IPS-20b (cell line): Measurements from ENCODE around the gene SMIM43.

ENCODE experiments used
- H3K27ac ChIP-seq: one replicate; pipeline ENCODE4 v1.5.1; 2013; ENCODE audit warnings: low read length
- H3K27me3 ChIP-seq: 2 replicates; pipeline ENCODE4 v1.6.1; 2013; ENCODE audit warnings: mild to moderate bottlenecking, low read length, inconsistent platforms; ENCODE audit not compliant: insufficient read depth
- H3K36me3 ChIP-seq: 2 replicates; pipeline ENCODE4 v1.6.1; 2013; ENCODE audit warnings: low read depth, mild to moderate bottlenecking, inconsistent platforms, low read length, moderate library complexity; ENCODE audit not compliant: insufficient read depth
- H3K4me1 ChIP-seq: 2 replicates; pipeline ENCODE4 v1.6.1; 2013; ENCODE audit warnings: mild to moderate bottlenecking, control low read depth, inconsistent platforms, low read length, moderate library complexity; ENCODE audit not compliant: insufficient read depth
- H3K4me3 ChIP-seq: 2 replicates; pipeline ENCODE4 v1.5.1; 2013; ENCODE audit warnings: mild to moderate bottlenecking, low read length, inconsistent platforms
- H3K9ac ChIP-seq: 2 replicates; pipeline ENCODE4 v1.6.1; 2013; ENCODE audit warnings: low read depth, mild to moderate bottlenecking, inconsistent platforms, low read length, moderate library complexity
- H3K9me3 ChIP-seq: 2 replicates; pipeline ENCODE4 v1.6.1; 2013; ENCODE audit warnings: mild to moderate bottlenecking, low read depth, low read length, inconsistent platforms; ENCODE audit not compliant: insufficient read depth

Gene SMIM43

GRCh38 chr4:121764702-121765367 is at the start of gene SMIM43:
Gene SMIM43, minus strand, starts transcription at chr4:121765164. Its CDS starts 59 bp downstream, at chr4:121765105.
- Histone ChIP-seq H3K4me1 (no peaks in the 10 kb centered on the region; the same call in 1 of the 2 replicates), H3K27me3 (peaks cover 92% of the 10 kb centered on the region), H3K9me3 (no peaks in the 10 kb centered on the region), H3K4me3 (peak within 1 kb of the TSS; percentile 66), H3K9ac (peak within 1 kb of the TSS; percentile 1; the same call in 1 of the 2 replicates), H3K27ac (no peak within 1 kb of the TSS), H3K36me3 (no peaks in the 10 kb centered on the region)

GRCh38 chr4:121814756-121815155 is 49.8 kb upstream of the SMIM43 start:
- H3K4me3 ChIP-seq, result no peak overlapping the region
- no peaks in the 10 kb centered on the region for H3K27me3 ChIP-seq
- H3K4me1 ChIP-seq, result no peaks in the 10 kb centered on the region
- H3K9me3 ChIP-seq, result no peaks in the 10 kb centered on the region
- peaks cover 99% of the 10 kb centered on the region for H3K36me3 ChIP-seq
- H3K9ac ChIP-seq, result no peak overlapping the region
- H3K27ac ChIP-seq, result no peak overlapping the region

GRCh38 chr4:121811122-121811521 is 46.2 kb upstream of the SMIM43 start:
- H3K9me3 ChIP-seq, result no peaks in the 10 kb centered on the region
- no peak overlapping the region for H3K27ac ChIP-seq
- H3K36me3 ChIP-seq, result peaks cover 99% of the 10 kb centered on the region
- no peak overlapping the region for H3K9ac ChIP-seq
- no peaks in the 10 kb centered on the region for H3K4me1 ChIP-seq
- H3K4me3 ChIP-seq, result no peak overlapping the region
- H3K27me3 ChIP-seq, result no peaks in the 10 kb centered on the region

- no peaks in the 10 kb centered on the region for H3K4me1 ChIP-seq
- no peak overlapping the region for H3K9ac ChIP-seq
- H3K36me3 ChIP-seq, result peaks cover 94% of the 10 kb centered on the region
Observed at GRCh38 chr4:121806411-121806810, 41.4 kb upstream of the SMIM43 start.

GRCh38 chr4:121801715-121802075 is 36.7 kb upstream of the SMIM43 start:
- H3K9ac ChIP-seq, result peak overlapping the region; percentile 100
- H3K9me3 ChIP-seq, result no peaks in the 10 kb centered on the region
- H3K27ac ChIP-seq, result peak overlapping the region; percentile 94
- peaks cover 47% of the 10 kb centered on the region for H3K36me3 ChIP-seq
- peak overlapping the region; percentile 98 for H3K4me3 ChIP-seq
- no peaks in the 10 kb centered on the region for H3K27me3 ChIP-seq
- peaks cover 2% of the 10 kb centered on the region; the same call in 1 of the 2 replicates for H3K4me1 ChIP-seq

More at GRCh38 chr4:121806411-121806810, 41.4 kb upstream of the SMIM43 start:
- Histone ChIP-seq H3K27me3 (no peaks in the 10 kb centered on the region), H3K9me3 (no peaks in the 10 kb centered on the region), H3K4me3 (no peak overlapping the region), H3K27ac (no peak overlapping the region)

GRCh38 chr4:121800961-121801714 is 36.2 kb upstream of the SMIM43 start, which contains the start of gene EXOSC9:
Gene EXOSC9, plus strand, starts transcription at chr4:121801323. Its CDS starts 102 bp downstream, at chr4:121801425.
- Histone ChIP-seq H3K9ac (peak within 1 kb of the TSS; percentile 100), H3K4me3 (peak within 1 kb of the TSS; percentile 98), H3K27ac (peak within 1 kb of the TSS; percentile 94), H3K4me1 (peaks cover 5% of the 10 kb centered on the region; the same call in 1 of the 2 replicates), H3K27me3 (no peaks in the 10 kb centered on the region), H3K36me3 (peaks cover 42% of the 10 kb centered on the region), H3K9me3 (no peaks in the 10 kb centered on the region)

GRCh38 chr4:121800638-121800960 is 35.6 kb upstream of the SMIM43 start:
- Histone ChIP-seq H3K27ac (peak overlapping the region; percentile 91), H3K27me3 (no peaks in the 10 kb centered on the region), H3K36me3 (peaks cover 36% of the 10 kb centered on the region), H3K9me3 (no peaks in the 10 kb centered on the region), H3K4me3 (peak overlapping the region; percentile 98), H3K9ac (peak overlapping the region; percentile 100), H3K4me1 (peaks cover 10% of the 10 kb centered on the region; the same call in 1 of the 2 replicates)

- H3K4me3 ChIP-seq, result no peak overlapping the region
- H3K27ac ChIP-seq, result no peak overlapping the region
Observed at GRCh38 chr4:121799867-121800501, 35.0 kb upstream of the SMIM43 start.

GRCh38 chr4:121799208-121799823 is 34.4 kb upstream of the SMIM43 start:
- Histone ChIP-seq H3K27ac (no peak overlapping the region), H3K9ac (no peak overlapping the region), H3K4me3 (no peak overlapping the region), H3K36me3 (peaks cover 23% of the 10 kb centered on the region), H3K9me3 (no peaks in the 10 kb centered on the region), H3K27me3 (no peaks in the 10 kb centered on the region), H3K4me1 (peaks cover 18% of the 10 kb centered on the region)

More at GRCh38 chr4:121799867-121800501, 35.0 kb upstream of the SMIM43 start:
- H3K36me3 ChIP-seq, result peaks cover 30% of the 10 kb centered on the region
- H3K9me3 ChIP-seq, result no peaks in the 10 kb centered on the region
- peaks cover 13% of the 10 kb centered on the region; the same call in 1 of the 2 replicates for H3K4me1 ChIP-seq
- H3K27me3 ChIP-seq, result no peaks in the 10 kb centered on the region
- H3K9ac ChIP-seq, result no peak overlapping the region; the same call in 1 of the 2 replicates

GRCh38 chr4:121796283-121796682 is 31.3 kb upstream of the SMIM43 start:
- Histone ChIP-seq H3K4me1 (peaks cover 18% of the 10 kb centered on the region), H3K36me3 (no peaks in the 10 kb centered on the region), H3K9me3 (no peaks in the 10 kb centered on the region), H3K9ac (peak overlapping the region; percentile 58; the same call in 1 of the 2 replicates), H3K27me3 (no peaks in the 10 kb centered on the region), H3K4me3 (peak overlapping the region; percentile 30; the same call in 1 of the 2 replicates), H3K27ac (peak overlapping the region; percentile 63)

GRCh38 chr4:121794505-121795188 is 29.7 kb upstream of the SMIM43 start:
- H3K27ac ChIP-seq, result no peak overlapping the region
- no peaks in the 10 kb centered on the region for H3K36me3 ChIP-seq
- H3K9me3 ChIP-seq, result no peaks in the 10 kb centered on the region

More at GRCh38 chr4:121794505-121795188, 29.7 kb upstream of the SMIM43 start:
- Histone ChIP-seq H3K4me1 (peaks cover 18% of the 10 kb centered on the region), H3K27me3 (no peaks in the 10 kb centered on the region), H3K9ac (peak overlapping the region; percentile 58; the same call in 1 of the 2 replicates), H3K4me3 (no peak overlapping the region)
